Keratinocyte (primary cell): Measurements from ENCODE around the gene FAM47B.

Experiments used
- CTCF ChIP-seq, 3 experiments: IDR thresholded peaks in 1 of 3; conservative IDR thresholded peaks in 1 of 3; optimal IDR thresholded peaks in 1 of 3; 2 replicates in 2 of 3; 3 replicates in 1 of 3; pipeline versions ENCODE3 to v1.5.1; 2011; ENCODE audit warnings: low read length in 3 of 3, mild to moderate bottlenecking in 3 of 3, moderate library complexity in 2 of 3, control low read depth in 1 of 3, inconsistent platforms in 1 of 3; ENCODE audit not compliant: insufficient read depth in 2 of 3; ENCODE audit errors: extremely low read depth in 1 of 3
- EZH2 ChIP-seq: IDR thresholded peaks from one replicate; pipeline ENCODE4 v1.6.1; 2012; ENCODE audit warnings: inconsistent platforms, mild to moderate bottlenecking, low read length, moderate library complexity

- TF ChIP-seq CTCF (optimal IDR thresholded peaks at IDR 0.05 in 1 of 3, IDR thresholded peaks at IDR 0.05 in 1 of 3, conservative IDR thresholded peaks at IDR 0.05 in 1 of 3; ENCODE audit: extremely low read depth in 1 of 3, insufficient read depth in 2 of 3, low read length in 3 of 3) (no peak), EZH2 (no peak)
Measured at GRCh38 chrX:34900691-34901090, 41.9 kb upstream of the FAM47B start.
